IPS-18a (cell line): ENCODE data around the gene RBM14.
"Not testable (repeated sequence)": the region's sequence is repeated elsewhere in the genome, so short reads cannot be mapped to it uniquely, and the experiment has no call there.

Source experiments
- H3K27ac ChIP-seq: one replicate; pipeline ENCODE4 v1.5.1; 2013; ENCODE audit warnings: low read length
- H3K27me3 ChIP-seq: one replicate; pipeline ENCODE4 v1.6.1; 2013; ENCODE audit warnings: mild to moderate bottlenecking, low read length; ENCODE audit not compliant: control insufficient read depth, insufficient read depth
- H3K36me3 ChIP-seq: one replicate; pipeline ENCODE4 v1.6.1; 2013; ENCODE audit warnings: low read depth, low read length; ENCODE audit not compliant: control insufficient read depth
- H3K4me1 ChIP-seq: one replicate; pipeline ENCODE4 v1.6.1; 2013; ENCODE audit warnings: low read depth, low read length; ENCODE audit not compliant: control insufficient read depth
- H3K4me3 ChIP-seq: one replicate; pipeline ENCODE4 v1.5.1; 2013; ENCODE audit warnings: low read length
- H3K9ac ChIP-seq: one replicate; pipeline ENCODE4 v1.6.1; 2013; ENCODE audit warnings: mild to moderate bottlenecking, low read length, moderate library complexity
- H3K9me3 ChIP-seq: one replicate; pipeline ENCODE4 v1.6.1; 2013; ENCODE audit warnings: low read depth, low read length; ENCODE audit not compliant: control insufficient read depth

Gene RBM14, protein sequence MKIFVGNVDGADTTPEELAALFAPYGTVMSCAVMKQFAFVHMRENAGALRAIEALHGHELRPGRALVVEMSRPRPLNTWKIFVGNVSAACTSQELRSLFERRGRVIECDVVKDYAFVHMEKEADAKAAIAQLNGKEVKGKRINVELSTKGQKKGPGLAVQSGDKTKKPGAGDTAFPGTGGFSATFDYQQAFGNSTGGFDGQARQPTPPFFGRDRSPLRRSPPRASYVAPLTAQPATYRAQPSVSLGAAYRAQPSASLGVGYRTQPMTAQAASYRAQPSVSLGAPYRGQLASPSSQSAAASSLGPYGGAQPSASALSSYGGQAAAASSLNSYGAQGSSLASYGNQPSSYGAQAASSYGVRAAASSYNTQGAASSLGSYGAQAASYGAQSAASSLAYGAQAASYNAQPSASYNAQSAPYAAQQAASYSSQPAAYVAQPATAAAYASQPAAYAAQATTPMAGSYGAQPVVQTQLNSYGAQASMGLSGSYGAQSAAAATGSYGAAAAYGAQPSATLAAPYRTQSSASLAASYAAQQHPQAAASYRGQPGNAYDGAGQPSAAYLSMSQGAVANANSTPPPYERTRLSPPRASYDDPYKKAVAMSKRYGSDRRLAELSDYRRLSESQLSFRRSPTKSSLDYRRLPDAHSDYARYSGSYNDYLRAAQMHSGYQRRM

GRCh38 chr11:66616379-66617154 lies at the start of gene RBM14:
TSS of gene RBM14 (plus strand) at chr11:66616630. CDS start at chr11:66616721, 91 bp downstream.
- peaks cover 14% of the 10 kb centered on the region for H3K4me1 ChIP-seq
- peak within 1 kb of the TSS; percentile 95 for H3K27ac ChIP-seq
- H3K27me3 ChIP-seq = no peaks in the 10 kb centered on the region
- peak within 1 kb of the TSS; percentile 97 for H3K9ac ChIP-seq
- H3K36me3 ChIP-seq = peaks cover 24% of the 10 kb centered on the region
- H3K9me3 ChIP-seq = no peaks in the 10 kb centered on the region
- peak within 1 kb of the TSS; percentile 94 for H3K4me3 ChIP-seq

DNA sequence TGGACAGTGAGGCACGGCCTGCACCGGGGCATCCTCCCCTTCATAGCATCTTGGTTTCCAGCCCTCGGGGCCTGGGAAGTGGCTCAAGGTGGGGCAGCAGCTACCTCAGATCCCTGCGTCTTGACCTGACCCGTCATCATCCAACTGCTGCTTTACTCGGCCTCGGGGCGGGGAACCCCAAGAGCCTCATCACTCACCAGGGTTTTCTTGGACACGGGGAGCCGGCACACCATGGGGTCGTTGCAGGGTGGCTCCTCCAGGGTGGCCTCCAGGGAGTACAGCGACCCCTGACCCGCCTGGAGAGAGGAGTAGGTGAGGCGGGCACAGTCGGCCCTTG lies 48.7 kb upstream of the RBM14 start:
- no peaks in the 10 kb centered on the region for H3K27me3 ChIP-seq
- no peak overlapping the region for H3K9ac ChIP-seq
- no peaks in the 10 kb centered on the region for H3K9me3 ChIP-seq
- H3K4me1 ChIP-seq = peaks cover 25% of the 10 kb centered on the region
- H3K4me3 ChIP-seq = no peak overlapping the region
- no peak overlapping the region for H3K27ac ChIP-seq
- peaks cover 5% of the 10 kb centered on the region for H3K36me3 ChIP-seq

DNA sequence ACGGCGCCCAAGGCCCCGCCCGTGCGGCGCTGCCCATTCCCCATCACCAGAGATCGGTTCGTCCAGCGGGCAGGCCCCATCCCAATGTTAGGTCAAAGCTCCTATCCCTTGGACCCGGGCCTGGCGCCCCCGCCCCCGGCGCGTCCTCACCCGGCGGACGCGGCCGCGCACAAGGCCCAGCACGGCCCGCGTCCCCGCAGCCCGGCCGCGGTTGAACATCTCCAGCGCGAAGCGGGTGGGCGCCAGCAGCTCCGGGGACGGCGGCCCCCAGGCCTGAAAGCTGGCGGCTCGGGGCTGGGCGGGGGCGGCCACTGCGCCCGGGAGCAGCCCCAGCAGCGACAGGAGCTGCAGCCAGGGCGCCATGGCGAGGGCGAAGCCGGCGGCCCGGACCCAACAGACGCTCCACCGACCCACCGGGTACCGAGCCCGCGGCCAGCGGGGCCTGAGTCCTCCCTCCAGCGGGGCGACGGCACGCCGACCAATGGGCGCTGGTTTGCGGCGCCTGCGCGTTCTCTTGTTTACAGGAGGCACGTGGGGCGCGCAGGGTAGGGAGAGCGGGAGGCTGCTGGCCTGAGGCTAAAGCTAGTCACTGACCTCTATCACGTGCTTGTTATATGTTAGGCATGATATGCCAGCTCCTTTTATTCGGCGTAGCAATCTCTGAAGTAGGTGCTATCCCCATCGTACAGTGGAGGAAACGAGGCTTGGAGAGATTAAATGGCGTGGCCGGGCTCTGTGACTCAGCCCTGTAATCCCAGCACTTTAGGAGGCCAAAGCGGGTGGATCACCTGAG lies 48.1 kb upstream of the RBM14 start, which contains the start of gene CTSF:
CTSF (minus strand) TSS at position 483 of the 793 bp plus-strand sequence; CDS start at position 363, 120 bp downstream.
- Histone ChIP-seq H3K36me3 (peaks cover under 1% of the 10 kb centered on the region), H3K4me3 (no peak within 1 kb of the TSS), H3K27me3 (no peaks in the 10 kb centered on the region), H3K9ac (no peak within 1 kb of the TSS), H3K4me1 (peaks cover 25% of the 10 kb centered on the region), H3K9me3 (no peaks in the 10 kb centered on the region), H3K27ac (peak within 1 kb of the TSS; percentile 22)

- Histone ChIP-seq H3K9me3 (no peaks in the 10 kb centered on the region), H3K4me3 (no peak overlapping the region), H3K27ac (peak overlapping the region; percentile 22), H3K4me1 (peaks cover 25% of the 10 kb centered on the region), H3K27me3 (no peaks in the 10 kb centered on the region), H3K9ac (no peak overlapping the region), H3K36me3 (no peaks in the 10 kb centered on the region)
Measured at GRCh38 chr11:66569076-66569475, 47.4 kb upstream of the RBM14 start.

DNA sequence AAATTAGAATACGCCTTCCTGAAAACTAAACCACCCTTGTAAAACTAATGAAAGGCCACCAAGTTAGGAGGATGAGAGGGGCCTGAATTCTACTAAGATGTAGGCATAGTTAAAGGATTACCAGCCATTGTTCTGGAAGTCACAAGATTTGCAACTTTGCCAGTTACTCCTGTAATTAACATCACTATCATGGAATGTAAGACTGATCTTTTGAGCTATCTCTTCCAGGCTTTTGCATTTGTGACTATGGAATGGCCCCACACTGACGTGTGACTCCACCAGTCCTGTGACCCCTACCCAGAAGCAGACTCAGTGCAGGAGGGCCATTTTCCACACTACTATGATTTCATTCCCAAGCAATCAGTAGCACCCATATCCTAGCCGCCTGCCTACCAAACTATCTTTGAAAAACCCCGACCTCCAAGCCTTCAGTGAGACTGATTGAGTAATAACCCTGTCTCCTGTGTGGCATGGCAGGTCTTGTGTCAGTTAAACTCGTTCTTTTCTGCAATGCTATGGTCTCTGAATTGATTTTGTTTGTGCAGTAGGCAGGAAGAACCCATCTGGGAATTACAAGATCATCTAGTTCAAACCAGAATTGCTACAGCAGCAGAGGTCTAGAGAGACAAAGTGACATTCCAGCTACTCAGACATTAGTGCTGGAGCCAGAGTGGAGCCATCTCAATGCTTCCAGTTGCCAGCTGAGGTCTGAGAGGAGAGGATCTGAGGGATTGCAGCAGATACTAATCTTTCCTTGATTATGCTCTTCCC lies 46.2 kb upstream of the RBM14 start:
- Histone ChIP-seq H3K36me3 (no peaks in the 10 kb centered on the region), H3K27ac (peak overlapping the region; percentile 50), H3K4me3 (peak overlapping the region; percentile 4), H3K27me3 (no peaks in the 10 kb centered on the region), H3K4me1 (peaks cover 25% of the 10 kb centered on the region), H3K9me3 (no peaks in the 10 kb centered on the region), H3K9ac (no peak overlapping the region)

DNA sequence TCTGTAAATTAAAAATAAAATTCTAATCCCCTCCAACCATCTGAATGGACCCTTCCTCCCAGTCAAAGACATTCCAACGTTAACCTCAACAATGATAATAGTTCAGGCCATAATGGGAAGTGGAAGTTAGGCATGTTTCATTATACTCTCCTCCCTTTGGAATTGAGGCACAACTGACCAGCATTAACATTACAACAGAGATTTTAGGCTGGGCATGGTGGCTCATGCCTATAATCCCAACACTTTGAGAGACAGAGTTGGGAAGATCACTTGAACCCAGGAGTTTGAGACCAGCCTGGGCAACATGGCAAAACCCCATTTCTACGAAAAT lies 45.6 kb upstream of the RBM14 start:
- H3K9ac ChIP-seq = no peak overlapping the region
- H3K27ac ChIP-seq = peak overlapping the region; percentile 50
- H3K9me3 ChIP-seq = no peaks in the 10 kb centered on the region
- H3K4me1 ChIP-seq = peaks cover 25% of the 10 kb centered on the region
- no peaks in the 10 kb centered on the region for H3K36me3 ChIP-seq
- H3K4me3 ChIP-seq = peak overlapping the region; percentile 21
- no peaks in the 10 kb centered on the region for H3K27me3 ChIP-seq

DNA sequence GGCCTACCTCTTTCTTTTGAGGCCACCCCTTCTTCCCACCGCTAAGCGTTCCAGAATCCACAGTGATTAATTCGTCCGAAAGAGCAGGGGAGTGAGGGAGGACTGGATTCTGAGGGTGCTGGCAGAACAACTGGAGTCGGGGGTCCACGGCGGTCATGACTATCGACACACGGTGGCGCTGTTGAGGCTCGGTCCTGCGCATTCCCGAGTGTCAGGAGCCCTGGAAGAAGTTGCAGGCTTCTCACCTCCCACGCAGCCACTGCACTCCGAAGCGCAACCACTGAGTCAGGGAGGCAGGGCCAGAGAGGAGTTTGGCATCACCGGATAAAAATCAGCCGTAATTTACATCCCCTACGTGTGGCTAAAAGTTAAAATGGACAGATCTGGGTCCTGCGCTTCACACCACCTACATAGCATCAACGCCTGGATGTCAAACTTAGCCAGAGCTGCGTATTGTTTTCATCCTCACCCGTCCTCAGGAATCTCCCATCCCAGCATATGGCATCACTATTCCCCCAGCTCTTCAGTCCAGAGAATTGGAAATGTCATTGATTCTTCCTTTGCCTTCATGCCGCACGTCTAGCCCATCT lies 37.3 kb upstream of the RBM14 start:
- Histone ChIP-seq H3K4me1 (no peaks in the 10 kb centered on the region), H3K9me3 (peaks cover 5% of the 10 kb centered on the region), H3K9ac (no peak overlapping the region), H3K27ac (no peak overlapping the region), H3K4me3 (no peak overlapping the region), H3K36me3 (peaks cover 42% of the 10 kb centered on the region), H3K27me3 (no peaks in the 10 kb centered on the region)

GRCh38 chr11:66580803-66581202 lies 35.6 kb upstream of the RBM14 start:
- peaks cover 5% of the 10 kb centered on the region for H3K9me3 ChIP-seq
- H3K27ac ChIP-seq = no peak overlapping the region
- no peaks in the 10 kb centered on the region for H3K27me3 ChIP-seq
- H3K4me3 ChIP-seq = no peak overlapping the region
- H3K9ac ChIP-seq = no peak overlapping the region
- no peaks in the 10 kb centered on the region for H3K4me1 ChIP-seq
- H3K36me3 ChIP-seq = peaks cover 42% of the 10 kb centered on the region

GRCh38 chr11:66581261-66581660 lies 35.2 kb upstream of the RBM14 start:
- Histone ChIP-seq H3K9me3 (peaks cover 5% of the 10 kb centered on the region), H3K27ac (no peak overlapping the region), H3K27me3 (no peaks in the 10 kb centered on the region), H3K9ac (no peak overlapping the region), H3K36me3 (peaks cover 42% of the 10 kb centered on the region), H3K4me1 (no peaks in the 10 kb centered on the region), H3K4me3 (no peak overlapping the region)

GRCh38 chr11:66582565-66583147 lies 33.8 kb upstream of the RBM14 start:
- not testable (repeated sequence) for H3K27ac ChIP-seq, H3K4me3 ChIP-seq, H3K9ac ChIP-seq, H3K4me1 ChIP-seq, H3K9me3 ChIP-seq, H3K27me3 ChIP-seq
- peaks cover 39% of the 10 kb centered on the region for H3K36me3 ChIP-seq
